AG04449 (cell line): ENCODE measurements around the gene ALK.
A peak's percentile ranks its signal among the peaks of the same experiment; 100 is the strongest.

ENCODE experiments used
- CTCF ChIA-PET: fragments of 350-600 bp; formaldehyde crosslinking; extraction: SDS; loops from one replicate; lab custom pipeline; 2021; ENCODE audit warnings: antibody characterized with exemption; lab: Yijun Ruan, JAX
- POLR2A ChIA-PET: fragments of 400-600, 350-600 bp; formaldehyde crosslinking; extraction: SDS; loops from one replicate; lab custom pipeline; 2020; ENCODE audit warnings: antibody characterized with exemption, inconsistent platforms; lab: Yijun Ruan, JAX
- DNase-seq: peaks from one replicate; pipeline ENCODE4 v3.0.0-alpha.2; 2010; ENCODE audit warnings: low read depth, low spot score
- H3K4me3 ChIP-seq: 2 replicates; pipeline ENCODE4 v1.5.1; 2011; ENCODE audit warnings: low read depth, mild to moderate bottlenecking, control low read depth, low read length
- TF ChIP-seq, protein P1 (sequence below): IDR thresholded peaks from one replicate; pipeline ENCODE4 v1.5.1; 2011; ENCODE audit warnings: mild to moderate bottlenecking, moderate library complexity, low read length, control low read depth, inconsistent platforms; ENCODE audit not compliant: insufficient read depth; ENCODE audit errors: missing control alignments

Gene ALK

DNA sequence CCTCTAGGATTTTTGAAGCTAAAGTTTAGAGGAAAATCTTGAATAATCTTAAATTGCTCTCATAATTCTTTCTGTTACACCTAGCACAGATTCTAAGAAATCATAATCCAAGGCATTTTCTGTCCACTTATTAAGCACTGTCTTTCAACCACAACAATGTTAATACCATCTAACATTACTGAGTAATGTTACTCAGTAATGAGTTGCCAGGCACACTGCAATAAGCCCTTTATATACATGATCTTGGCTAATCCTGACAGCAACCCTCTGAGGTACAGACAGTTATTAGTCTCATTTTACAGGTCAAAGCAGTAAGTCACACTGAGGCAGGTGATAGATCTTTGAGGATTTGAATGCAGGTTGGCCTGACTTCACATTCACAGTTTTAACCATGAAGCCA is 291.9 kb downstream of the ALK start:
- ChIA-PET POLR2A (no interaction called here), CTCF (no interaction called here)
- DNase-seq: no peak
- H3K4me3 ChIP-seq: no peak overlapping the region
- TF ChIP-seq, protein P1, sequence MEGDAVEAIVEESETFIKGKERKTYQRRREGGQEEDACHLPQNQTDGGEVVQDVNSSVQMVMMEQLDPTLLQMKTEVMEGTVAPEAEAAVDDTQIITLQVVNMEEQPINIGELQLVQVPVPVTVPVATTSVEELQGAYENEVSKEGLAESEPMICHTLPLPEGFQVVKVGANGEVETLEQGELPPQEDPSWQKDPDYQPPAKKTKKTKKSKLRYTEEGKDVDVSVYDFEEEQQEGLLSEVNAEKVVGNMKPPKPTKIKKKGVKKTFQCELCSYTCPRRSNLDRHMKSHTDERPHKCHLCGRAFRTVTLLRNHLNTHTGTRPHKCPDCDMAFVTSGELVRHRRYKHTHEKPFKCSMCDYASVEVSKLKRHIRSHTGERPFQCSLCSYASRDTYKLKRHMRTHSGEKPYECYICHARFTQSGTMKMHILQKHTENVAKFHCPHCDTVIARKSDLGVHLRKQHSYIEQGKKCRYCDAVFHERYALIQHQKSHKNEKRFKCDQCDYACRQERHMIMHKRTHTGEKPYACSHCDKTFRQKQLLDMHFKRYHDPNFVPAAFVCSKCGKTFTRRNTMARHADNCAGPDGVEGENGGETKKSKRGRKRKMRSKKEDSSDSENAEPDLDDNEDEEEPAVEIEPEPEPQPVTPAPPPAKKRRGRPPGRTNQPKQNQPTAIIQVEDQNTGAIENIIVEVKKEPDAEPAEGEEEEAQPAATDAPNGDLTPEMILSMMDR: no peak

DNA sequence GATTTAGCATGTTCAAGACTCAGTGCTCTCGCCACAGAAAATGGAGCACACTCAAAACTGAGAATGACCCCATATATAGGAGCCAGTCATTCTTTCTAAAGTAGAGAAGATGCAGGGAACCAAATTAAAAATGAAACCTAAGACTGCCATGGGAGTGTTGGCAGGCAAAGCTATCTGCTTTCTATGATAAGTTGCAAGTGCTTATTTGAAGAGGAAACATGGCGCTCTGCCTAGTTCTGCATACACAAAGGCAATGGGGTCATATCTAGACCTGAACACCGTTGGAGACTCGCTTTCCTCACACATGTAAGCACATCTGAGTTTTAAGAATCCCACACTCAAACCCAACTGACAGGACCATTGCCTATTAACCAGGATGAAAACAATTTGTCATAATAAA is 292.5 kb downstream of the ALK start:
- no peak overlapping the region for H3K4me3 ChIP-seq
- no peak for DNase-seq
- POLR2A ChIA-PET: interaction anchor here (1.0 kb wide), 1 partner anchor 23 kb away, joined by 4 read pairs; no protein-coding TSS in a partner anchor
- CTCF ChIA-PET: no interaction called here
- TF ChIP-seq, protein P1: no peak

DNA sequence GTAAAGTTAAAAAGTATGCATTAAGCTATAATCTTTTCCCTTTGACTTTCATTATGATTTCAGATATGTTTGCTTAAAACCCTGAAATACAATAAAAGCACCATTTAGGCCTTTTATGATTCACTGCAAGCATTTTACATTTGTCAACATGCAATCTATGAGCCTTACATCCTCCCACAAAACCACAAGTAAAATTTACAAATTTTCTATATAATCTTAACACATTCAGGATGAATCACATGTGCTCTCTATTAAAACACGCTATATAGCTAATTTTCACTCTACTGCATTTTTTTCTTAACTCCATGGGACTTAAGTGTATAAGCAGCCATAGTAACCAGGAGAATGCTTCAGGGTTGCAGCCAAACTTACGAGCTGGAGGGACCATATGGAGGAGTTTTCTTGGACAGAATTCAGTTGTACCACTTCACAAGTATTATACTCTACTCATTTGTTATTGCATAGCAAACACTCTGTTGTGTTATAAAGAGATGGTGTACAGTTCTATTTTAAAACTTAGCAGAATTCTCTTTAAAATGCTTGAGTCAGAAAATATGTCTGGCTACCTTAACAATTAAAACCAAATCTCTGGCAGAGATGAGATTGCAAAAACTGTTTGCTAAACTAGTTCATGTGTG is 293.2 kb downstream of the ALK start:
- ChIA-PET CTCF (no interaction called here), POLR2A (interaction anchor here (1.0 kb wide), 1 partner anchor 22 kb away, joined by 4 read pairs; no protein-coding TSS in a partner anchor)
- TF ChIP-seq, protein P1: no peak
- DNase-seq: no peak
- no peak overlapping the region for H3K4me3 ChIP-seq

DNA sequence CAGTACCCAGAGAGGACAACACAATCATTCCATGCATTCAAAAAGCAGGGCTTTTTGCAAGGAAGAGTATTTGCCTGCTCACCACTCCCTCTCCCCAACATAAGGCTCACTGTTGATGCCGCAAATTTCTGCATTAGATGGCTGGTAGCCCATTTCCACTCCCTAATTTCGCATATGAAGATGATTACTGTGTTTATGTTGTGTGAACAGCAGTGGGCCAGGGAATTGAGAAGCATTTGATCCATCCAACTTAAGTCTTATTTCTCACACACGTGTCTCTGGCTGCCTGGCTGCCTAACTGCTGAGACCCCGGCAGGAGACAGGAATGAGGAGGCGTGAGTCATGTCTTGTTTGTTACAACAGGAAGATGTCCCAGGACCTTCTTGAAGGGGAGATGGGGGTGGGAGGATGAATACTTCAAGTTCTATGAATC is 294.1 kb downstream of the ALK start:
- TF ChIP-seq, protein P1: no peak
- POLR2A ChIA-PET: interaction anchor here (1.1 kb wide), 1 partner anchor 21 kb away, joined by 3 read pairs; no protein-coding TSS in a partner anchor
- H3K4me3 ChIP-seq: no peak overlapping the region
- peak; percentile 44 for DNase-seq
- CTCF ChIA-PET: no interaction called here

DNA sequence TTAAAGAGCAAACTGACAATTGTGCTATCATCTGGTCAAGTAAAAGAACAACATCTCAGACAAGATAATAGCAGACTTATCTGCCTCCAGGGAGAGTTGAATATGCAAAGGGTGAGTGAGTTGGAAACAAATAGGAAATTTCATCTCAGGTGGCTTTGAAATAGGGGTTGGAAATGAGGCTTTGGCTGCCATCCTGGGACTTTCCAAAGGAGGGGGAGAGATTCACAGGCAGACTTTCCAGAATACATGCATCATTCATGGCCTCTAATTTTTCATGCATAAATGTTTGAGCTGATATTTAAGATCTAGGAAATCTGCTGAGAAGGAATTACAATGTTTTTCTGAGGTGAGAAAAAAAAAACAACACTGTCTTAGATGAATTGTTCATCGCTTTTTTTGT is 300.5 kb downstream of the ALK start:
- DNase-seq: no peak
- TF ChIP-seq, protein P1: no peak
- POLR2A ChIA-PET: no interaction called here
- CTCF ChIA-PET: no interaction called here
- H3K4me3 ChIP-seq: no peak overlapping the region

DNA sequence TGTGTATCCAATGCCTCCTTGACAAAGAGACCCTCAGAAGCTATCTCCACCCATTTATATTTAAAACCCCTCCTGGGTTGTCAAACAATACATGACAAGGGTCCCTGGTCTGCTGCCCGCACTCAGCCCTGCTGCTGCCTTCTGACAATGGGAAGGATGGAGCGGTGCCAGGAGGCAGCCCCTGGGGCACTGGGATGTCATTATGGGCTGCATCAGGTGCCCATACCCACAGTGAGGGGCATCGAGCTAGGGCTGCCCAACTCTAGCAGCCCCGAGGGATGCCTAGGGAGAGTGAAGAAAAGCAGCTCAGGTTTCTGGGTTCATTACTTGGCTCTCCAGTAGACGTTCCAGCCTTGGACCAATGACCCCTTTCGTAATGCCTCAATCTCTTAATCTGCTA is 301.7 kb downstream of the ALK start:
- TF ChIP-seq, protein P1: no peak
- DNase-seq: no peak
- no peak overlapping the region for H3K4me3 ChIP-seq
- POLR2A ChIA-PET: no interaction called here
- CTCF ChIA-PET: no interaction called here
